GM12891 (cell line): Measurements from ENCODE around the gene ASF1B.

Experiments used
- PAX5 ChIP-seq: IDR thresholded peaks from 2 replicates; pipeline ENCODE4 v1.6.1; 2011; ENCODE audit warnings: low read length, moderate library complexity, mild to moderate bottlenecking; ENCODE audit not compliant: insufficient read depth, severe bottlenecking
- POLR2A ChIP-seq: IDR thresholded peaks from 2 replicates; pipeline ENCODE4 v1.6.1; 2011; ENCODE audit warnings: low read depth, low read length, control low read depth
- POLR2AphosphoS5 ChIP-seq: IDR thresholded peaks from 2 replicates; pipeline ENCODE4 v1.6.1; 2011; ENCODE audit warnings: low read depth, low read length, control low read depth
- SPI1 ChIP-seq: IDR thresholded peaks from 2 replicates; pipeline ENCODE4 v1.6.1; 2011; ENCODE audit warnings: low read depth, low read length, control low read depth

- TF ChIP-seq POLR2A (no peak), SPI1 (no peak), POLR2AphosphoS5 (no peak), PAX5 (no peak)
Measured at GRCh38 chr19:14138576-14139265, 2.3 kb upstream of the ASF1B start.
